Activated B cell treated with CpG ODN at 0.5 μM for 24 hours (primary cell): Measurements from ENCODE around the gene PDE3B. TPM values are rescaled to one million over a fixed set of nuclear protein-coding genes. Genes with fewer than 3 reads are reported as not detected.

Experiments
- ATAC-seq: fragments of 200-7000 bp; cut with Tn5 transposase; one replicate; pipeline ENCODE4 v1.10.0; 2021; ENCODE audit warnings: low read depth, mild to moderate bottlenecking, moderate library complexity
- CTCF ChIA-PET: fragments of 350-600 bp; sonication (Branson Sonifier 250); formaldehyde crosslinking; loops from one replicate; lab custom pipeline; 2021; ENCODE audit warnings: antibody characterized with exemption; lab: Charles Lee
- POLR2A ChIA-PET: fragments of 350-600 bp; sonication (Branson Sonifier 250); formaldehyde crosslinking; loops from one replicate; lab custom pipeline; 2021; ENCODE audit warnings: antibody characterized with exemption; lab: Charles Lee
- DNase-seq: peaks from one replicate; pipeline ENCODE4 v3.0.0; 2022
- H3K27ac Mint-ChIP-seq: one replicate; pipeline ENCODE4 v1.8.0; 2020; ENCODE audit warnings: mixed read lengths
- H3K27me3 Mint-ChIP-seq: one replicate; pipeline ENCODE4 v1.8.0; 2021; ENCODE audit warnings: mixed read lengths
- H3K36me3 Mint-ChIP-seq: one replicate; pipeline ENCODE4 v1.8.0; 2021; ENCODE audit warnings: low read depth, mixed read lengths
- H3K4me1 Mint-ChIP-seq: one replicate; pipeline ENCODE4 v1.8.0; 2021; ENCODE audit warnings: mixed read lengths
- H3K4me3 Mint-ChIP-seq: one replicate; pipeline ENCODE4 v1.8.0; 2020; ENCODE audit warnings: mild to moderate bottlenecking, mixed read lengths
- H3K9me3 Mint-ChIP-seq: one replicate; pipeline ENCODE4 v1.8.0; 2020; ENCODE audit warnings: mixed read lengths
- intact Hi-C: fragments of 100-400 bp; cut with micrococcal nuclease; formaldehyde crosslinking; loops from one replicate; pipeline ENCODE4 v1.15.1; 2024
- total RNA-seq: library from RNA; stranded (reverse); gene quantifications from 2 replicates; pipeline ENCODE4 v1.2.3, GENCODE V29; 2022
- TF ChIP-seq, protein P1 (sequence below): fragments of 200-600 bp; IDR thresholded peaks from one replicate; pipeline ENCODE4 v1.8.0; 2022; ENCODE audit warnings: antibody characterized with exemption, mild to moderate bottlenecking

PDE3B gene
- total RNA-seq, 1 donor from 2014 or later, result 13.4 TPM

GRCh38 chr11:14835496-14836492, 192.2 kb downstream of the PDE3B start:
- Mint-ChIP-seq H3K4me3 (no peak overlapping the region), H3K27ac (no peak overlapping the region), H3K9me3 (no peaks in the 10 kb centered on the region), H3K27me3 (peaks cover 2% of the 10 kb centered on the region), H3K36me3 (no peaks in the 10 kb centered on the region), H3K4me1 (no peaks in the 10 kb centered on the region)
- TF ChIP-seq, protein P1, sequence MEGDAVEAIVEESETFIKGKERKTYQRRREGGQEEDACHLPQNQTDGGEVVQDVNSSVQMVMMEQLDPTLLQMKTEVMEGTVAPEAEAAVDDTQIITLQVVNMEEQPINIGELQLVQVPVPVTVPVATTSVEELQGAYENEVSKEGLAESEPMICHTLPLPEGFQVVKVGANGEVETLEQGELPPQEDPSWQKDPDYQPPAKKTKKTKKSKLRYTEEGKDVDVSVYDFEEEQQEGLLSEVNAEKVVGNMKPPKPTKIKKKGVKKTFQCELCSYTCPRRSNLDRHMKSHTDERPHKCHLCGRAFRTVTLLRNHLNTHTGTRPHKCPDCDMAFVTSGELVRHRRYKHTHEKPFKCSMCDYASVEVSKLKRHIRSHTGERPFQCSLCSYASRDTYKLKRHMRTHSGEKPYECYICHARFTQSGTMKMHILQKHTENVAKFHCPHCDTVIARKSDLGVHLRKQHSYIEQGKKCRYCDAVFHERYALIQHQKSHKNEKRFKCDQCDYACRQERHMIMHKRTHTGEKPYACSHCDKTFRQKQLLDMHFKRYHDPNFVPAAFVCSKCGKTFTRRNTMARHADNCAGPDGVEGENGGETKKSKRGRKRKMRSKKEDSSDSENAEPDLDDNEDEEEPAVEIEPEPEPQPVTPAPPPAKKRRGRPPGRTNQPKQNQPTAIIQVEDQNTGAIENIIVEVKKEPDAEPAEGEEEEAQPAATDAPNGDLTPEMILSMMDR, result no peak
- DNase-seq (no peak), ATAC-seq (no peak)
- intact Hi-C loops, result no loop called here
- POLR2A ChIA-PET, result interaction anchor here (0.5 kb wide), 1 partner anchor 186 kb away, joined by 5 read pairs; no protein-coding TSS in a partner anchor
- CTCF ChIA-PET, result no interaction called here

DNA sequence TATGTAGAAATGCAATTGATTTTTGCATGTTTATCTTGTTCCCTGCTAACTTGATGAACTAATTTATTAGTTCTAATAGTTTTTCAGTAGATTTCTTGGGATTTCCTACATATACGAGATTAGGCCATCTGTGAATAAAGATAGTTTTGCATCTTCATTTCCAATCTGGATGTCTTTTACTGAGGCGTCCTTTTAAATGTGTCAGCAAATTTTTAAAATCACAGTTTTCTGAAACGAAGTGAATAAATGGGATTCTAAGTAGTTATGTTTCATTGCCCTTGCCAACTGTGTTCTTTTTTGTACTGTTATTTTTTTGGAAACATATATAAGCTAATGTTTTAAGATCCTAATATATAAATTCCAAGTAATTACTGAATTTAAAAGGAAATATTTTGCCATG, 198.4 kb downstream of the PDE3B start:
- intact Hi-C loops, result no loop called here
- TF ChIP-seq, protein P1, result no peak
- DNase-seq (no peak), ATAC-seq (no peak)
- Mint-ChIP-seq H3K4me3 (no peak overlapping the region), H3K36me3 (peaks cover 1% of the 10 kb centered on the region), H3K27ac (no peak overlapping the region), H3K4me1 (no peaks in the 10 kb centered on the region), H3K27me3 (peaks cover 7% of the 10 kb centered on the region), H3K9me3 (peaks cover 2% of the 10 kb centered on the region)
- POLR2A ChIA-PET, result no interaction called here
- CTCF ChIA-PET, result no interaction called here

GRCh38 chr11:14852571-14853177, 209.1 kb downstream of the PDE3B start:
- Mint-ChIP-seq H3K9me3 (no peaks in the 10 kb centered on the region), H3K27me3 (peaks cover 8% of the 10 kb centered on the region), H3K4me3 (no peak overlapping the region), H3K4me1 (no peaks in the 10 kb centered on the region), H3K36me3 (no peaks in the 10 kb centered on the region), H3K27ac (no peak overlapping the region)
- TF ChIP-seq, protein P1, result no peak
- POLR2A ChIA-PET, result no interaction called here
- CTCF ChIA-PET, result no interaction called here
- DNase-seq (no peak), ATAC-seq (no peak)
- intact Hi-C loops, result no loop called here

DNA sequence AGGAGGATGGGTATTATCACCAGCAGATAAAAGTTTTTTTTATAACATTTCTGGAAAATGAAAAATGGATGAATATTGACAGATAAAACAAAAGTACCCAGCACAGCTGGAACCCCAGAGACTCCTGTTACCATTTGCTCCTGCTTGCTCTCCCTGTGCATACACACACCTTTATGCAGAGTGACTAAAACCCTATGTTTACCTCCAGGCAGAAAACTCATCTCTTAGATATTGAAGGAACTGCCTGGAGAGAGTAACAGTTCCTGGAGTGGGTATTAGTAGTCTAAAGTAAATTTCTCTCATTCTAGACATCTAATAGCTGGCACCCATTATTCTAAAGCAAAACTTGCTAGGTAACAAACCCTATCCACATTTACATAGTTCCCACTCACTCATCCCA, 210.5 kb downstream of the PDE3B start:
- POLR2A ChIA-PET, result no interaction called here
- Mint-ChIP-seq H3K27ac (no peak overlapping the region), H3K36me3 (no peaks in the 10 kb centered on the region), H3K4me1 (no peaks in the 10 kb centered on the region), H3K27me3 (peaks cover 8% of the 10 kb centered on the region), H3K9me3 (no peaks in the 10 kb centered on the region), H3K4me3 (no peak overlapping the region)
- CTCF ChIA-PET, result no interaction called here
- ATAC-seq (no peak), DNase-seq (no peak)
- intact Hi-C loops, result no loop called here
- TF ChIP-seq, protein P1, result no peak

GRCh38 chr11:14855890-14856289, 212.3 kb downstream of the PDE3B start:
- Mint-ChIP-seq H3K27me3 (peaks cover 8% of the 10 kb centered on the region), H3K27ac (no peak overlapping the region), H3K4me3 (no peak overlapping the region), H3K36me3 (no peaks in the 10 kb centered on the region), H3K9me3 (no peaks in the 10 kb centered on the region), H3K4me1 (no peaks in the 10 kb centered on the region)
- ATAC-seq (no peak), DNase-seq (no peak)
- intact Hi-C loops, result no loop called here
- ChIA-PET CTCF (no interaction called here), POLR2A (no interaction called here)
- TF ChIP-seq, protein P1, result no peak
